Muscle of back (tissue), 11 donors: ENCODE results near the gene CCT8. TPM values are rescaled to one million over a fixed set of nuclear protein-coding genes. Genes with fewer than 3 reads are reported as not detected.
"Not testable (repeated sequence)": the region's sequence is repeated elsewhere in the genome, so short reads cannot be mapped to it uniquely, and the experiment has no call there.

Experiments used
- DNase-seq, 3 donors: peaks; one replicate each; pipeline versions ENCODE4 v3.0.0 to v3.0.0-alpha.2; 2013
- polyA plus RNA-seq, 10 donors: library from polyadenylated mRNA; unstranded; fragments of 120-200 nt; gene quantifications; one replicate each; pipeline ENCODE4 v1.2.1, GENCODE V29; 2013; ENCODE audit not compliant: insufficient read length in 10 of 10

The CCT8 gene
- polyA plus RNA-seq, 10 donors = 148 to 185 (median 167) TPM

DNA sequence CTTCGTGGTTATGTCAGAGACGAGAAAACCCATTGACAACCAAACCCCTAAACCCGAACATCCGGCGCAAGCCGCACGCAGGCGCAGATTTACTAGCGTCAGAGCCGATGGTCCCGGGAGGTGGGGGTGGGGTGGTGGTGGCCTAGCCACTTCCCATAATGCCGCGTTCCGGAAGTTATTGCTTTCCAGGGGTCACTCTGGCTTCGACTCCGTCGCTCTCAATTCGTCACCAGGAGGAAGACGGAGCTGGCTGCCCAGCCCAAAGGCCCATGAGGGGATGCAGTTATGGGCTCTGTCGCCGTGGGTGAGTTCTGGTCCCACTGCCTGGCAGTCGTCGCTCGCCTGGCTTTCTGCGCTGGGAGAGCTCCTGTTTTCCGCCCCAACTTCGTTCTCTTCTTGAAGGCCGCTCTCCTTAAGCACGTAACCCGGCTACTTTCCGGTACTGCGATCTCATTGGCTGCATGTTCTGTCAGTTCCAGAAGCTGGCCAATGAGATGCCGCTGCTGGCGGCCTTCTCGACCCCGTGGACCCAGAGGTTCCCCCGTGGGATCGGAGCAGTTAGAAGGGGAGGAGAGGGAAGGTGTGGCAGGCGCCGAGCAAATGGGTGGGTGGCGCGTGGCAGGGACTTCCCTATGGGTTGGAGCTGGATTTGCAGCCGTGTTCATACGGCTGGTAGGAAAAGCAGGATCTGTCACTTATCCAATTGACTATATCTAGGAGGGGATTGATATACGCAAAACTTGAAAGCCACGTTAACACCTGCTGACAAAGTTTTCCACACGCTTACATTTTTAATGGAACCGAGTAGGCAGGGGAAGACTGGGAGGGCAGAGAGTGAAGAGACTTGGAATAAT, 48.7 kb downstream of the CCT8 start, which contains the start of gene USP16:
Gene USP16 (plus strand): TSS at position 195 of the 854 bp plus-strand sequence. CDS start 3,246 bp downstream, outside the sequence.
- DNase-seq = peak; percentile 99 to 100 (median 99)

DNA sequence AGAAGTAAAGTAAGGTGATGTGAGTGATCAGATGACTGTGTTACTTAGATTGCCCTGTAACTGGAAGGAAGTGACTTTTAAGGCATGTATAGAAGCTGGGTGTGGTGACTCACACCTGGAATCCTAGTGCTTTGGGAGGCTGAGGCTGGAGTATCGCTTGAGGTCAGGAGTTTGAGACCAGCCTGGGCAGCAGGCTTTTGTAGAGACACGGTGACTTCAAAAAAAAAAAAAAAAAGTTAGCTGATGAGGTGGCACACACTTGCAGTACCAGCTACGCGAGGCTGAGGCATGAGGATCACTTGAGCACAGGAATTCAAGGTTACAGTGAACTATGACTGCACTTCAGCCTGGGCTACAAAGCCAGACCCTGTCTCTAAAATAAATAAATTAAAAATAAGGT, 51.3 kb downstream of the CCT8 start:
- no peak for DNase-seq

DNA sequence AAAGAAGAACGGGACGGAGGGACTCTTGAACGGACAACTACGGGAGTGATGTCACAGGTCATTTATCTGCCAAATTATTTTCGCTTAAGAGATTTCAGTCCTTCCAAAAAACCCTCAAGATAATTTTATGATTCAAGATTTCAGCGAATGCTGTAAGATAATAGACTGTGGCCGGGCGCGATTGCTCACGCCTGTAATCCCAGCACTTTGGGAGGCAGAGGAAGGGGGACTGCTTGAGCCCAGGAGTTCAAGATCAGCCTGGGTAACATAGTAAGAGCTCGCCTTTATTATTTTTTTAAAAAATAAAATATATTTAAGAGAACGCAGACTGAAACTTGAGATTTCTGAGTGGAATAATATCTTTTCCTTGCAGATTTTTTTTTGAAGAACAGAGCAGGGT, 54.9 kb downstream of the CCT8 start:
- DNase-seq = peak in 2 of 3 donors; percentile 19 to 34

DNA sequence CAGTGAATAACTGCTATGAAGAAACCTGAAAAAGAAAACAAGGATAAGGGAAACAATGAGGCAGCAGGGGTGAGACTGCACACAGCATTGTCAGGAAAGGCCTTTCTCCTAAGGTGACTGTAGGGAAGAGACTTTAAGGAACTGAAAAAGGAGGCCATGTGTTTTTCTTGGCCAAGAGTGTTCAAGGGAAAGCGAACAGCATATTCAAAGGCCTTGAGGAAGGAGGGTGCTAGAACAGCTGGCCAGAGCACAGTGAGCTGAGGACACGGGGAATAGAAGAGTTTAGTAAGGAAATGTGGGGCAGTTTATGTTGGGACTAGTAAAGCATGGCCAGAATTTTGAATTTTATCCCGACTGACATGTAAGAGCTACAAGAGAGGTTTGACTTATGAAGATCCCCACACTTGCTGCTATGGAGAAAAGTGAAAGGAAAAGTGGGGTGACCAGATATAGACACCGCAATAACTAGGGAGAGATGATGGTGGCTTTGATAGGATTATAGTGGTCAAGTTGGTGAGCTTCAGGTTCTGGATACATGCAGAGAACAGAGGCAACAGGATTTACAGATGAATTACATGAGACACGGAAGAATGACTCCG, 55.7 kb downstream of the CCT8 start:
- DNase-seq = no peak

- not testable (repeated sequence) for DNase-seq
These were observed 62.2 kb downstream of the CCT8 start for GRCh38 chr21:29011236-29011635.

- no peak for DNase-seq
These were observed 65.1 kb downstream of the CCT8 start for GRCh38 chr21:29008367-29008766.

DNA sequence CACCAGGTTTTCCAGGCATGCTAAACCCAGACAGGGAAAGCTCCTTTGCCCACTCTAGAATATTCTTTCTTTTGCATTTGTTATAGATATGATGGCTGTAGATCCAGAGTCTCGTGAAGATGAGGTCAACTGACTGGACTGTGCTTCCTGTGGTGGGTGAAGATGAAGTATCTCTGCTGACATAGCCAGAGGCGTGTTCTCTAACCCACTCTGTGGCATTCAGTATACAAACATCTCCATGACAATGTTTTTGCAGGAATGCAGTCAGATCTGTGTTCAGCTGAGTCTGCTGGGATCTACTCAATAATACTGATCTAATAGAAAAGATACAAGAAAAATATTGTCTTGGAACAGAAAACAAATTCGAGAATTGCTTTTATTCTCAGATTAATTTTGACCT, 65.6 kb downstream of the CCT8 start:
- no peak for DNase-seq

GRCh38 chr21:29007135-29007534, 66.3 kb downstream of the CCT8 start:
- DNase-seq = no peak

Other genes starting within 250 kb of the CCT8 start
- gene LTN1, start 80.8 kb downstream of the CCT8 start, polyA plus RNA-seq = 10 to 100 TPM; 17.0 to 29.5 (median 23.8) TPM
- 10 to 100 TPM; 18.2 to 26.5 (median 21.5) TPM for gene RWDD2B, start 54.3 kb downstream of the CCT8 start, polyA plus RNA-seq
- gene USP16, start 49.0 kb downstream of the CCT8 start, polyA plus RNA-seq = 10 to 100 TPM; 34.9 to 54.8 (median 46.3) TPM
- gene MAP3K7CL, start 57.0 kb upstream of the CCT8 start, polyA plus RNA-seq = 100 to 1,000 TPM in 2 of 10 donors, 10 to 100 TPM in 8; 45.2 to 110 (median 72.3) TPM
- gene BACH1, start 225.3 kb upstream of the CCT8 start, polyA plus RNA-seq = 10 to 100 TPM; 22.4 to 35.7 (median 25.3) TPM